Rectal smooth muscle tissue (tissue), 1 donor: ENCODE measurements around the gene COL9A3.
"Not testable (repeated sequence)": the region's sequence is repeated elsewhere in the genome, so short reads cannot be mapped to it uniquely, and the experiment has no call there.

ENCODE experiments used
- H3K27ac ChIP-seq: one replicate; pipeline ENCODE4 v1.7.0; 2013; ENCODE audit warnings: low read depth, low read length, inconsistent platforms
- H3K27me3 ChIP-seq: one replicate; pipeline ENCODE4 v1.7.0; 2013; ENCODE audit warnings: low read length; ENCODE audit not compliant: control insufficient read depth, insufficient read depth
- H3K36me3 ChIP-seq: one replicate; pipeline ENCODE4 v1.7.0; 2013; ENCODE audit warnings: low read length; ENCODE audit not compliant: control insufficient read depth, insufficient read depth
- H3K4me1 ChIP-seq: one replicate; pipeline ENCODE4 v1.7.0; 2013; ENCODE audit warnings: low read length; ENCODE audit not compliant: control insufficient read depth, insufficient read depth
- H3K4me3 ChIP-seq: one replicate; pipeline ENCODE4 v1.7.0; 2013; ENCODE audit warnings: low read length
- H3K9ac ChIP-seq: one replicate; pipeline ENCODE4 v1.7.0; 2013; ENCODE audit warnings: low read length

COL9A3 gene

DNA sequence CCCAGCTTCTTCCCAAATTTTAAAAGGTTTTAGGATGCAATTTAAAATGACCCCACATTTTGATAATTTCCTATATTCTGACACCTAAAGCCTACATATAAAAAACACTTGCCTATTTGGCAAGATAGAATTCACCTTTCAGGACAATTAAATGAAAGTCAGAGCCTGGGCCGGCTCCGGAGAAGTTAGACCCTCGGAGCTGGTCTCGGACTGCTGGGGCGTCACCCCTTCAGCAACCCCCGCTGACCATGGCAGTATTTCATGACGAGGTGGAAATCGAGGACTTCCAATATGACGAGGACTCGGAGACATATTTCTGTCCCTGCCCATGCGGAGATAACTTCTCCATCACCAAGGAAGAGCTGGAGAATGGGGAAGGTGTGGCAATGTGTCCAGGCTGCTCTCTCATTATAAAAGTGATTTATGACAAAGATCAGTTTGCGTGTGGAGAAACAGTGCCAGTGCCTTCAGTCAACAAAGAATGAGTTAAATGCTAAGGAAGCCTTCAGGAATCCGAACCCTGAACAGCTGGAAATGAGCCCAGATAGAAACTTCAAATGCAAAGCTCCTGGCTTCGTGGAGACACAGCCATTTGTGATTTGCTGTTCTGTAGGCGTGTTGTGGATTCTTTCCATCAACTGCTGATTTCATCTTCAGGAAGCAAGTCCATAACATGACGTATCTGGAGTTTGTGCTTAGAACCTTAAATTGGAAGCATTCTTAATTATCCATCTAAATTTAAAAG is 28.7 kb downstream of the COL9A3 start:
- Histone ChIP-seq H3K9ac (no peak overlapping the region), H3K27ac (no peak overlapping the region), H3K36me3 (no peaks in the 10 kb centered on the region), H3K4me3 (no peak overlapping the region), H3K4me1 (no peaks in the 10 kb centered on the region), H3K27me3 (no peaks in the 10 kb centered on the region)

DNA sequence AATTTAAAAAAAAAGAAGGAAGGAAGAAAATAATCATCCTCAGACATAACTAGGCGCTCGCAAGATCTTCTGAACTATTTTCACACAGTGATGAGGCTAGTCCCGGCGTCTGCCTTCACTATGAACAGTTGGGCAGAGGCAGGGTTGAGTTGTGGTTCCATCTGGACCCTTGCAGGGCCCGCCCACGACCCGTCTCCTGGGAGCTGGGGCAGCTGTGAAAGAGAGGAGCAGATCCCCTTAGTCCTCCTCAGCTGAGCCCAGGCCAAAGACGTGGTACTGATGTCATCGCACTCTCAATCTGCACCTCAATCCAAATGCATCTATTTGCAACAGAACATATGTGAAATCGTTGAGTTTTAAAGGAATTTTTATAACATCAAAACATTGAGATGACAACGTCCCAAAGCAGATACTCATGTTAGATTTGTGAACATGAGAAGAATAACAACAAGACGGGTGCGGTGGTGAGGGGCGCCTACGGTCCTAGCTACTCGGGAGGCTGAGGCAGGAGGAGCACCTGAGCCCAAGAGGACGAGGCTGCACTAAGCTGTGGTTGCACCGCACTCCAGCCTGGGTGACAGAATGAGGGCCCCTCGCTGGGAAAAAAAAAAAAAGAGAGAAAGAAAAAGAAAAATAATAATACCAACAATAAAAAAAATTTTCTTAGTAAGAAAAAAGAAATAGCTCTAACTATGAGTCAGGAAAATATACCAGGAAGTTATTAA is 29.5 kb downstream of the COL9A3 start:
- Histone ChIP-seq H3K4me1 (no peaks in the 10 kb centered on the region), H3K9ac (no peak overlapping the region), H3K36me3 (no peaks in the 10 kb centered on the region), H3K27me3 (no peaks in the 10 kb centered on the region), H3K27ac (no peak overlapping the region), H3K4me3 (no peak overlapping the region)

GRCh38 chr20:62848917-62849316 is 32.1 kb downstream of the COL9A3 start:
- not testable (repeated sequence) for H3K4me3 ChIP-seq, H3K9ac ChIP-seq, H3K27ac ChIP-seq, H3K4me1 ChIP-seq, H3K27me3 ChIP-seq, H3K36me3 ChIP-seq

DNA sequence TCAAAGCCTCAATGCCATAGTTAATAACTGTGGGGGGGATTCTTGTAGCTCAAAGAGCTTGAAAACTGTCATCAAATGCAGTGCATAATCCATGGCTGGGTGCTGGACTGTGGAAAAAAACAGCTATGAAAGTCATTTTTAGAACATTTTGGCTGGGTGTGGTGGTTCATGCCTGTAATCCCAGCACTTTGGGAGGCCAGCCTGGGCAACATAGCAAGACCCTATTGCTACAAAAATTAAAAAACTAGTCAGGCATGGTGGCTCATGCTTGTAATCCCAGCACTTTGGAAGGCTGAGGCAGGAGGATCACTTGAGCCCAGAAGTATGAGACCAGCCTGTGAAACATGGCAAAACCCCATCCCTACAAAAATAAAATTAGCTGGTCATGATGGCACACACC is 32.6 kb downstream of the COL9A3 start:
- Histone ChIP-seq H3K27ac (no peak overlapping the region), H3K36me3 (no peaks in the 10 kb centered on the region), H3K4me3 (no peak overlapping the region), H3K4me1 (no peaks in the 10 kb centered on the region), H3K9ac (no peak overlapping the region), H3K27me3 (no peaks in the 10 kb centered on the region)

DNA sequence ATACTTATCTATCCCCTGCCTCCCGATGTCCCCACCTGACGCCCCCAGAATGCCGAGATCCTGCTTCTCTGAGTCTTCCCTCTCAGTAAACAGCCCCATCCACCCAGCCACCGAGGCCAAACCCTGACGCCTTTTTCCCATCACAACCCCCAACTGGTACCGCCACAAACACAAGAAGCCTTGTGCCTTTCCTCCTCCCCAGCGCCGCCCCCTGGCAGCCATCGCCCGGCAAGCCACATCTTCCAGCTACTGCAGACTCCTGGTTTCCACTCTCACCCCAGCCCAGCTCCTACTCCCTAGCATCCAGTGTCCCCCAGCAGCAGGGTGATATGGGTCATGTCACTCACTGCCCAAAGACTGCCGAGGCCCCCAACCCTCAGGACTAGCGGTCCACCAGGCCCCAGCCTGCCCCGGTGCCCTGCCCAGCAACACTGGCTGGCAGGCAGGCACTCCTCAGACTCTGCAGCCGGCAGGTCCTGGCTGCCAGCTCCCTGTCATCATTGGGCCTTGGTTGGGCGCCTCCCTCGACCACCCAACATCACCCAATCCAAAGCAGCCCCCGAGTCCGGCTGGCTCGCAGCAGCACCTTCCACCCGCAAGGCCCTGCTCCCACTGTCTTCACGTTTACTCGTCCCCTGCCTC is 33.6 kb downstream of the COL9A3 start:
- Histone ChIP-seq H3K9ac (no peak overlapping the region), H3K4me3 (no peak overlapping the region), H3K27ac (no peak overlapping the region), H3K27me3 (no peaks in the 10 kb centered on the region), H3K36me3 (no peaks in the 10 kb centered on the region), H3K4me1 (no peaks in the 10 kb centered on the region)

GRCh38 chr20:62852196-62852595 is 35.3 kb downstream of the COL9A3 start:
- no peak overlapping the region for H3K4me3 ChIP-seq
- no peak overlapping the region for H3K9ac ChIP-seq
- H3K36me3 ChIP-seq = peaks cover 3% of the 10 kb centered on the region
- no peaks in the 10 kb centered on the region for H3K27me3 ChIP-seq
- no peak overlapping the region for H3K27ac ChIP-seq
- no peaks in the 10 kb centered on the region for H3K4me1 ChIP-seq

- H3K27ac ChIP-seq = no peak overlapping the region
- no peak overlapping the region for H3K4me3 ChIP-seq
- no peaks in the 10 kb centered on the region for H3K4me1 ChIP-seq
- no peak overlapping the region for H3K9ac ChIP-seq
- no peaks in the 10 kb centered on the region for H3K27me3 ChIP-seq
- peaks cover 3% of the 10 kb centered on the region for H3K36me3 ChIP-seq
Measured at GRCh38 chr20:62852841-62853240, 36.0 kb downstream of the COL9A3 start.

DNA sequence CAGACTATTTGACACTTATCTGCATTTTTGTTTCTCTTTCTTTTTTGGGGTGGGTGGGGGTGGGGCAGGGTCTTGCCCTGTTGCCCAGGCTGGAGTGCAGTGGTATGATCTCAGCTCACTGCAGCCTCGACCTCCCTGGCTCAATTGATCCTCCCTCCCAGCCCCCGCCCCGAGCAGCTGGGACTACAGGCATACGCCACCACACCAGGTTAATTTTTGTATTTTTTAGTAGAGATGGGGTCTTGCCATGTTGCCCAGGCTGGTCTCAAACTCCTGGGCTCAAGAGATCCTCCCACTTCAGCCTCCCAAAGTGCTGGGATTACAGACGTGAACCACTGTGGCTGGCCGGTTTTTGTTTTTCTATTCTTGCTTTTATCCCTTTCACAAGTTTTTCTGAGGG is 36.5 kb downstream of the COL9A3 start:
- not testable (repeated sequence) for H3K36me3 ChIP-seq

DNA sequence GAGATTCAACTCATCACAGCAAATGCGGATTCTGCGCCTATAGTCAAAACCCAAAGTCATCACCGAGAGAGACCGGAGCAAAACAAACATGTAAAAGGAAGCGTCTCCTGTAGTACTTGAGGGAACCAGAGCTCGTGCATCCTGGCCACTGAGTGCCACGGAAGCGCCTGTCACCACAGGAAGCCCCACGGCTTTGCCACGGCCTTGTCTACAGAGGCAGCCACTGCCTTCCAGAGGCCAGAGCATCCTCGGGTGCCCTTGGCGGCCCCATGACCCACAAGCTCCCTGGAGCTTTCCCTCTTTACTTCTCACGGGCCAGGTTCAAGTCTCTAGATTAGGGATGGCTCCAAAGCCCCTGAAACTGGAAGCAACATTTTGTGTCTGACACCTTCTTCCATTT is 37.3 kb downstream of the COL9A3 start:
- H3K9ac ChIP-seq = no peak overlapping the region
- peaks cover 3% of the 10 kb centered on the region for H3K36me3 ChIP-seq
- no peaks in the 10 kb centered on the region for H3K27me3 ChIP-seq
- no peaks in the 10 kb centered on the region for H3K4me1 ChIP-seq
- H3K4me3 ChIP-seq = no peak overlapping the region
- no peak overlapping the region for H3K27ac ChIP-seq

More for the DNA sequence above, 36.5 kb downstream of the COL9A3 start:
- H3K4me1 ChIP-seq, H3K4me3 ChIP-seq, H3K27ac ChIP-seq, H3K9ac ChIP-seq, H3K27me3 ChIP-seq: not testable (repeated sequence)

GRCh38 chr20:62855120-62855519 is 38.3 kb downstream of the COL9A3 start:
- Histone ChIP-seq H3K4me3 (no peak overlapping the region), H3K9ac (no peak overlapping the region)

DNA sequence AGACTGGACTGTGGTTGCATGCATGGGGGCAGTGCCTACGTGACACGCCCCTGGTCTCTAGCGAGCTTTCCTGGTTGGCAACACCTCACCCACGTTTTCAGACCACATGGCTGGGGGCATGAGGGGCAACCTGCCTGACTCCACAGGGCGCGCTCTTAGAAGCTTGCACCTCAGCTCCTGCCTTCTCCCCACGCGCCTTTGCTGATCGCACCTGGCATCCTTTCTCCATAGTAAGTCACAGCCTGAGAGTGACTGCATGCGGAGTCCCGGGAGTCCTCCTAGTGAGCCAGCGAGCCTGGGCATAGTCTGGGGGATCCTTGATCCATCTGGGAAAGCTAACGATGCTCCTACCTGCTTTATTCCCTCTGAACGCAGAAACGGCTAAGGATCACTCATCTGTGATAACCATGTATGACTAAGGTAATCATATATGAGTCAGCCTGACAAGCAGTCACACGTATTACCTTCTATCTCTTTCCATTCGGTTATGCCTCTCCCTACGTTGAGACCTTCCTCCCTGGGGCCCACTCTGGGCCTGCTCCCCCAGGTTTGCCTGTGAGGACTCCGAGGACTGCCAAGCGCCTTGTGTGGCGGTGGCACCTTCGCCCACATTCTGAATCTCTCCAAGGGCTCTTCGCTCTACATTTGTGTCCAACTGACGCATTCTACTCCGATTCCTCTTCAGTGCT is 40.2 kb downstream of the COL9A3 start:
- H3K27ac ChIP-seq = no peak overlapping the region
- no peak overlapping the region for H3K4me3 ChIP-seq
- peaks cover 3% of the 10 kb centered on the region for H3K36me3 ChIP-seq
- no peaks in the 10 kb centered on the region for H3K27me3 ChIP-seq
- peaks cover 6% of the 10 kb centered on the region for H3K4me1 ChIP-seq
- no peak overlapping the region for H3K9ac ChIP-seq

More at GRCh38 chr20:62855120-62855519, 38.3 kb downstream of the COL9A3 start:
- Histone ChIP-seq H3K27ac (no peak overlapping the region), H3K27me3 (no peaks in the 10 kb centered on the region), H3K4me1 (no peaks in the 10 kb centered on the region), H3K36me3 (peaks cover 3% of the 10 kb centered on the region)

DNA sequence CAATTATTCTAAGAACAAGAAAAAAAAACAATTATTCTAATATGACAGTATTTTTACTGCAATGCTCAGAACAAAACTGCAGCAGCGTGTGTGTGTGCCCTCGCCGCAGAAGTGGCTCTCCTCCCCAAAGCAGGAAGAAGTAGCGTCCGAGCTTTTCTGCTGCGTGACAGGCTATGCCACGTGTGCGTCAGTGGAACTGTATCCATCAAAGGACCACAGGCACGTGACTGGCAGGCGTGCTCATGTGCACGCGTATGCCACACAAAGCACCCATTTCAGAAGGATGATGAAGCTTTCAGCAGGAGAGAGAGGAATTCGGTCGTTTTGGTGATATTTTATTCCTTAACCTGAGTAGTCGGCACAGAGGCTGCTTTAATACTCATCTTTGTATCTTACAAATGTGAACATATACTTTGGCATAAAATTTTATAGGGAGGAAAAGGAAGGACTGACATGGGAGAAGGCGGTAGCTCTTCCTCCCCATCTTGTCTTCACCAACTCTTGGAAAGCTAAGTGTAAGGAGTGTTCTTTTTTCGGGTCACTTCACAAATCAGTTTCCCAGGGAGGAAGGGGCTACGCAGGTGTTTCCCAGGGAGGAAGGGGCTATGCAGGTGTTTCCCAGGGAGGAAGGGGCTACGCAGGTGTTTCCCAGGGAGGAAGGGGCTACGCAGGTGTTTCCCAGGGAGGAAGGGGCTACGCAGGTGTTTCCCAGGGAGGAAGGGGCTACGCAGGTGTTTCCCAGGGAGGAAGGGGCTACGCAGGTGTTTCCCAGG is 41.4 kb downstream of the COL9A3 start:
- Histone ChIP-seq H3K36me3 (peaks cover 3% of the 10 kb centered on the region), H3K27ac (no peak overlapping the region), H3K9ac (no peak overlapping the region)

More for the DNA sequence above, 41.4 kb downstream of the COL9A3 start:
- Histone ChIP-seq H3K4me1 (peaks cover 7% of the 10 kb centered on the region), H3K4me3 (no peak overlapping the region), H3K27me3 (no peaks in the 10 kb centered on the region)
